SJCRH30 (cell line): ENCODE measurements around the gene PCDHGA8. TPM values are rescaled to one million over a fixed set of nuclear protein-coding genes. Genes with fewer than 3 reads are reported as not detected.
A peak's percentile ranks its signal among the peaks of the same experiment; 100 is the strongest.
"Not testable (repeated sequence)": the region's sequence is repeated elsewhere in the genome, so short reads cannot be mapped to it uniquely, and the experiment has no call there.

ENCODE experiments used
- DNase-seq, 2 experiments: peaks; one replicate each; pipeline ENCODE4 v3.0.0-alpha.2; 2015 to 2020
- H3K27ac ChIP-seq: fragments of 250-450 bp; sonication (Bioruptor Pico); 2 replicates; pipeline ENCODE4 v1.5.1; 2020; ENCODE audit warnings: mild to moderate bottlenecking, moderate library complexity
- H3K27me3 ChIP-seq: fragments of 250-450 bp; sonication (Bioruptor Pico); 2 replicates; pipeline ENCODE4 v1.5.1; 2020; ENCODE audit warnings: mild to moderate bottlenecking, moderate library complexity
- H3K36me3 ChIP-seq: fragments of 250-450 bp; sonication (Bioruptor Pico); 2 replicates; pipeline ENCODE4 v1.5.1; 2020; ENCODE audit warnings: mild to moderate bottlenecking, moderate library complexity
- H3K4me1 ChIP-seq: fragments of 250-450 bp; sonication (Bioruptor Pico); 2 replicates; pipeline ENCODE4 v1.5.1; 2020; ENCODE audit warnings: mild to moderate bottlenecking, moderate library complexity
- H3K4me3 ChIP-seq: fragments of 250-450 bp; sonication (Bioruptor Pico); 2 replicates; pipeline ENCODE4 v1.5.1; 2020; ENCODE audit warnings: mild to moderate bottlenecking, moderate library complexity
- H3K9me3 ChIP-seq: fragments of 250-450 bp; sonication (Bioruptor Pico); replicated peaks from 2 replicates; pipeline ENCODE4 v1.5.1; 2020; ENCODE audit warnings: mild to moderate bottlenecking, moderate library complexity
- total RNA-seq: library from RNA; depleted of rRNA; stranded (reverse); fragments of >200 nt; shearing (Covaris generic); gene quantifications from 2 replicates; pipeline ENCODE4 v1.2.3, GENCODE V29; 2014

Gene PCDHGA8
- total RNA-seq, 1 experiment from 2014 or later = 3.4 TPM

- H3K27ac ChIP-seq, H3K9me3 ChIP-seq, H3K4me1 ChIP-seq, H3K27me3 ChIP-seq, H3K4me3 ChIP-seq, DNase-seq: not testable (repeated sequence)
- H3K36me3 ChIP-seq = peaks cover 10% of the 10 kb centered on the region
Measured at GRCh38 chr5:141407790-141408505, 15.5 kb downstream of the PCDHGA8 start, which contains the start of gene PCDHGB6. PCDHGB6 (plus strand) TSS chr5:141408021; CDS start chr5:141408203, 182 bp downstream.

GRCh38 chr5:141409598-141410306 lies 17.3 kb downstream of the PCDHGA8 start:
- H3K9me3 ChIP-seq = 0 out of 2 replicates have a peak, but pooled peaks cover 5% of the 10 kb centered on the region
- no peak for DNase-seq
- H3K27ac ChIP-seq = no peak overlapping the region
- H3K4me3 ChIP-seq = no peak overlapping the region
- H3K36me3 ChIP-seq = peaks cover 16% of the 10 kb centered on the region
- no peaks in the 10 kb centered on the region for H3K27me3 ChIP-seq
- no peaks in the 10 kb centered on the region for H3K4me1 ChIP-seq

GRCh38 chr5:141411575-141411974 lies 19.1 kb downstream of the PCDHGA8 start:
- Histone ChIP-seq H3K9me3 (peaks cover 12% of the 10 kb centered on the region; the same call in 1 of the 2 replicates), H3K36me3 (peaks cover 16% of the 10 kb centered on the region), H3K4me3 (no peak overlapping the region), H3K27ac (no peak overlapping the region), H3K27me3 (no peaks in the 10 kb centered on the region), H3K4me1 (no peaks in the 10 kb centered on the region)
- DNase-seq = no peak

GRCh38 chr5:141412854-141413539 lies 20.6 kb downstream of the PCDHGA8 start, which contains the start of gene PCDHGA10:
PCDHGA10 (plus strand) TSS chr5:141412987; CDS start chr5:141413176, 189 bp downstream.
- Histone ChIP-seq H3K27ac (no peak within 1 kb of the TSS), H3K4me3 (no peak within 1 kb of the TSS), H3K4me1 (no peaks in the 10 kb centered on the region), H3K27me3 (no peaks in the 10 kb centered on the region), H3K9me3 (peaks cover 17% of the 10 kb centered on the region), H3K36me3 (peaks cover 19% of the 10 kb centered on the region)
- peak in 1 of 2 experiments; percentile 4 for DNase-seq

GRCh38 chr5:141413540-141414069 lies 21.2 kb downstream of the PCDHGA8 start:
- Histone ChIP-seq H3K4me1 (no peaks in the 10 kb centered on the region), H3K9me3 (peaks cover 17% of the 10 kb centered on the region)
- DNase-seq = no peak

GRCh38 chr5:141414548-141415274 lies 22.3 kb downstream of the PCDHGA8 start:
- H3K4me3 ChIP-seq, H3K27ac ChIP-seq, H3K4me1 ChIP-seq, H3K27me3 ChIP-seq, DNase-seq: not testable (repeated sequence)
- peaks cover 17% of the 10 kb centered on the region for H3K9me3 ChIP-seq
- H3K36me3 ChIP-seq = peaks cover 17% of the 10 kb centered on the region

More at GRCh38 chr5:141413540-141414069, 21.2 kb downstream of the PCDHGA8 start:
- peaks cover 19% of the 10 kb centered on the region for H3K36me3 ChIP-seq
- no peak overlapping the region for H3K27ac ChIP-seq
- no peaks in the 10 kb centered on the region for H3K27me3 ChIP-seq
- H3K4me3 ChIP-seq = no peak overlapping the region

- DNase-seq, H3K4me1 ChIP-seq, H3K27me3 ChIP-seq, H3K4me3 ChIP-seq, H3K27ac ChIP-seq: not testable (repeated sequence)
- peaks cover 18% of the 10 kb centered on the region for H3K36me3 ChIP-seq
- H3K9me3 ChIP-seq = peaks cover 17% of the 10 kb centered on the region
Measured at GRCh38 chr5:141415275-141415618, 22.8 kb downstream of the PCDHGA8 start.

- peaks cover 20% of the 10 kb centered on the region; the same call in 1 of the 2 replicates for H3K36me3 ChIP-seq
- H3K4me3 ChIP-seq, H3K27me3 ChIP-seq, H3K27ac ChIP-seq, H3K4me1 ChIP-seq: not testable (repeated sequence)
- peak in 1 of 2 experiments; percentile 15 for DNase-seq
- peaks cover 16% of the 10 kb centered on the region for H3K9me3 ChIP-seq
Measured at GRCh38 chr5:141417494-141418172, 25.2 kb downstream of the PCDHGA8 start, which contains the start of gene PCDHGB7. PCDHGB7 (plus strand) TSS chr5:141417677; CDS start chr5:141417860, 183 bp downstream.

GRCh38 chr5:141419074-141419880 lies 26.8 kb downstream of the PCDHGA8 start:
- DNase-seq = no peak
- peaks cover 17% of the 10 kb centered on the region; the same call in 1 of the 2 replicates for H3K36me3 ChIP-seq
- no peaks in the 10 kb centered on the region for H3K27me3 ChIP-seq
- no peak overlapping the region for H3K27ac ChIP-seq
- no peaks in the 10 kb centered on the region for H3K4me1 ChIP-seq
- no peak overlapping the region for H3K4me3 ChIP-seq
- H3K9me3 ChIP-seq = peaks cover 16% of the 10 kb centered on the region

GRCh38 chr5:141420855-141421488 lies 28.5 kb downstream of the PCDHGA8 start, which contains the start of gene PCDHGA11:
PCDHGA11 (plus strand) TSS chr5:141421051; CDS start chr5:141421228, 177 bp downstream.
- peak in 1 of 2 experiments; percentile 4 for DNase-seq

GRCh38 chr5:141421489-141421855 lies 29.0 kb downstream of the PCDHGA8 start:
- no peak overlapping the region for H3K4me3 ChIP-seq

More at GRCh38 chr5:141420855-141421488, 28.5 kb downstream of the PCDHGA8 start, which contains the start of gene PCDHGA11:
- Histone ChIP-seq H3K27ac (no peak within 1 kb of the TSS), H3K27me3 (no peaks in the 10 kb centered on the region), H3K4me1 (no peaks in the 10 kb centered on the region), H3K36me3 (peaks cover 18% of the 10 kb centered on the region), H3K4me3 (no peak within 1 kb of the TSS), H3K9me3 (peaks cover 12% of the 10 kb centered on the region)

GRCh38 chr5:141422742-141423291 lies 30.4 kb downstream of the PCDHGA8 start:
- no peak for DNase-seq
- Histone ChIP-seq H3K27ac (no peak overlapping the region), H3K9me3 (peaks cover 4% of the 10 kb centered on the region), H3K36me3 (peaks cover 16% of the 10 kb centered on the region), H3K27me3 (no peaks in the 10 kb centered on the region), H3K4me1 (no peaks in the 10 kb centered on the region), H3K4me3 (no peak overlapping the region)

More at GRCh38 chr5:141421489-141421855, 29.0 kb downstream of the PCDHGA8 start:
- H3K4me1 ChIP-seq = no peaks in the 10 kb centered on the region
- peaks cover 9% of the 10 kb centered on the region for H3K9me3 ChIP-seq
- no peak for DNase-seq
- H3K27me3 ChIP-seq = no peaks in the 10 kb centered on the region
- H3K36me3 ChIP-seq = peaks cover 18% of the 10 kb centered on the region
- no peak overlapping the region for H3K27ac ChIP-seq
